ENCODE data around the gene PRSS22. TPM values are rescaled to one million over a fixed set of nuclear protein-coding genes. Genes with fewer than 3 reads are reported as not detected.

PRSS22 gene
- total and polyA plus RNA-seq, 2 donors (not counting 1 experiment from before 2014, with no cell fraction given) = not detected

- Histone ChIP-seq H3K4me3 (ENCODE audit: control extremely low read depth in 1 of 5, extremely low read depth in 1 of 5, insufficient read depth in 1 of 5, low read depth in 2 of 5, low read length in 4 of 5) (no peak overlapping the region), H3K4me1 (ENCODE audit: control insufficient read depth in 2 of 2, insufficient read depth in 2 of 2, low read length in 2 of 2) (no peaks in the 10 kb centered on the region), H4K20me1 (ENCODE audit: control insufficient read depth, insufficient read depth, low read length, poor library complexity, severe bottlenecking) (no peaks in the 10 kb centered on the region), H3K27ac (ENCODE audit: low read length in 2 of 2) (no peak overlapping the region), H3K27me3 (replicated peaks in 1 of 4; ENCODE audit: control extremely low read depth in 1 of 4, control insufficient read depth in 3 of 4, insufficient read depth in 4 of 4, low read length in 3 of 4) (no peaks in the 10 kb centered on the region), H3K9ac (ENCODE audit: low read length) (no peak overlapping the region), H3K4me2 (replicated peaks; ENCODE audit: low read depth, low read length, poor library complexity, severe bottlenecking) (no peak overlapping the region), H3K36me3 (replicated peaks in 1 of 2; ENCODE audit: control extremely low read depth in 1 of 2, control insufficient read depth in 1 of 2, extremely low read depth in 1 of 2, insufficient read depth in 2 of 2, low read length in 1 of 2) (no peaks in the 10 kb centered on the region), H2AFZ (ENCODE audit: insufficient read depth, low read depth, low read length, poor library complexity, severe bottlenecking) (no peak overlapping the region), H3K9me3 (ENCODE audit: control extremely low read depth in 1 of 3, control insufficient read depth in 2 of 3, insufficient read depth in 1 of 3, low read length in 2 of 3) (no peaks in the 10 kb centered on the region), H3K79me2 (ENCODE audit: control insufficient read depth, insufficient read depth, low read length) (no peaks in the 10 kb centered on the region)
- intact Hi-C loops (cut with micrococcal nuclease) = no loop called here
- no peak for ATAC-seq (ENCODE audit: low read depth)
- Mint-ChIP-seq H3K4me3 (no peak overlapping the region), H3K27me3 (peaks cover 7% of the 10 kb centered on the region), H3K9me3 (ENCODE audit: insufficient read depth) (no peaks in the 10 kb centered on the region), H3K4me1 (no peaks in the 10 kb centered on the region), H3K27ac (no peak overlapping the region)
- CTCF ChIA-PET = no interaction called here
- TF ChIP-seq, protein P1, sequence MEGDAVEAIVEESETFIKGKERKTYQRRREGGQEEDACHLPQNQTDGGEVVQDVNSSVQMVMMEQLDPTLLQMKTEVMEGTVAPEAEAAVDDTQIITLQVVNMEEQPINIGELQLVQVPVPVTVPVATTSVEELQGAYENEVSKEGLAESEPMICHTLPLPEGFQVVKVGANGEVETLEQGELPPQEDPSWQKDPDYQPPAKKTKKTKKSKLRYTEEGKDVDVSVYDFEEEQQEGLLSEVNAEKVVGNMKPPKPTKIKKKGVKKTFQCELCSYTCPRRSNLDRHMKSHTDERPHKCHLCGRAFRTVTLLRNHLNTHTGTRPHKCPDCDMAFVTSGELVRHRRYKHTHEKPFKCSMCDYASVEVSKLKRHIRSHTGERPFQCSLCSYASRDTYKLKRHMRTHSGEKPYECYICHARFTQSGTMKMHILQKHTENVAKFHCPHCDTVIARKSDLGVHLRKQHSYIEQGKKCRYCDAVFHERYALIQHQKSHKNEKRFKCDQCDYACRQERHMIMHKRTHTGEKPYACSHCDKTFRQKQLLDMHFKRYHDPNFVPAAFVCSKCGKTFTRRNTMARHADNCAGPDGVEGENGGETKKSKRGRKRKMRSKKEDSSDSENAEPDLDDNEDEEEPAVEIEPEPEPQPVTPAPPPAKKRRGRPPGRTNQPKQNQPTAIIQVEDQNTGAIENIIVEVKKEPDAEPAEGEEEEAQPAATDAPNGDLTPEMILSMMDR (IDR thresholded peaks at IDR 0.05) = no peak
- no peak for TF ChIP-seq EZH2 (IDR thresholded peaks at IDR 0.05; ENCODE audit: borderline replicate concordance, insufficient read depth, low read depth, low read length, poor library complexity, severe bottlenecking)
- DNase-seq = no peak
- POLR2A ChIA-PET = no interaction called here
- 75% methylated on average over 2 of the region's 4 CpGs for WGBS (ENCODE audit: insufficient coverage)
Observed at GRCh38 chr16:2822496-2822895, 35.5 kb downstream of the PRSS22 start.

DNA sequence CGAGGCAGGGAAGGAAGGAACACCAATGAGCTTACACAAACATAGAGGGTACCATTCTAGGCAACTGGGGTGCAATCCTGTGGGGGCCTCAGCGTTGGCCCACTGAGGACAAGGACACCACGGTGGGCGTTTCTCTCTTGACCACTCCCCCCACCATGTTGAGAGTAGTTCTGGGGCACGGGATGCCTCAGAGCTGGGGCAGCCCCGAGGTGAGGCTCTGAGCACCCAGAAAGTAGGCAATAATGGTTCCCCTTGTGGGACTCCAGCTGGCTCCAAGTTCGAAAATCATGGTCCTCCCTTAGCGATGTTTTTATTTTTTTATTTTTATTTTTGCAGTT is 35.8 kb downstream of the PRSS22 start:
- Histone ChIP-seq H3K36me3 (replicated peaks in 1 of 2; ENCODE audit: control extremely low read depth in 1 of 2, control insufficient read depth in 1 of 2, extremely low read depth in 1 of 2, insufficient read depth in 2 of 2, low read length in 1 of 2) (no peaks in the 10 kb centered on the region), H4K20me1 (ENCODE audit: control insufficient read depth, insufficient read depth, low read length, poor library complexity, severe bottlenecking) (no peaks in the 10 kb centered on the region), H3K4me2 (replicated peaks; ENCODE audit: low read depth, low read length, poor library complexity, severe bottlenecking) (no peak overlapping the region), H3K4me1 (ENCODE audit: control insufficient read depth in 2 of 2, insufficient read depth in 2 of 2, low read length in 2 of 2) (no peaks in the 10 kb centered on the region), H3K27ac (ENCODE audit: low read length in 2 of 2) (no peak overlapping the region), H3K4me3 (ENCODE audit: control extremely low read depth in 1 of 5, extremely low read depth in 1 of 5, insufficient read depth in 1 of 5, low read depth in 2 of 5, low read length in 4 of 5) (no peak overlapping the region), H3K27me3 (replicated peaks in 1 of 4; ENCODE audit: control extremely low read depth in 1 of 4, control insufficient read depth in 3 of 4, insufficient read depth in 4 of 4, low read length in 3 of 4) (no peaks in the 10 kb centered on the region), H2AFZ (ENCODE audit: insufficient read depth, low read depth, low read length, poor library complexity, severe bottlenecking) (no peak overlapping the region), H3K9ac (ENCODE audit: low read length) (no peak overlapping the region), H3K79me2 (ENCODE audit: control insufficient read depth, insufficient read depth, low read length) (no peaks in the 10 kb centered on the region), H3K9me3 (ENCODE audit: control extremely low read depth in 1 of 3, control insufficient read depth in 2 of 3, insufficient read depth in 1 of 3, low read length in 2 of 3) (no peaks in the 10 kb centered on the region)
- no peaks in the 10 kb centered on the region for H3K4me1 Mint-ChIP-seq
- no peaks in the 10 kb centered on the region for H3K9me3 Mint-ChIP-seq (ENCODE audit: insufficient read depth)
- WGBS (ENCODE audit: insufficient coverage) = 92% methylated on average over 4 of the region's 8 CpGs
- DNase-seq (no peak), ATAC-seq (ENCODE audit: low read depth) (no peak)
- POLR2A ChIA-PET = no interaction called here
- intact Hi-C loops (cut with micrococcal nuclease) = no loop called here
- CTCF ChIA-PET = no interaction called here
- no peak for TF ChIP-seq EZH2 (IDR thresholded peaks at IDR 0.05; ENCODE audit: borderline replicate concordance, insufficient read depth, low read depth, low read length, poor library complexity, severe bottlenecking)
- TF ChIP-seq, protein P1 (IDR thresholded peaks at IDR 0.05) = no peak
- no peak overlapping the region for H3K27ac Mint-ChIP-seq
- H3K27me3 Mint-ChIP-seq = peaks cover 7% of the 10 kb centered on the region
- H3K4me3 Mint-ChIP-seq = no peak overlapping the region

Measured in B cell (primary cell).